Gastrocnemius medialis (tissue), 4 donors: Measurements from ENCODE around the gene DGKH.

ENCODE experiments used
- CTCF ChIP-seq, 5 experiments: fragments of 450-650 bp in 3 of 5; fragments of 200-600 bp in 2 of 5; sonication (generic) in 2 of 5; IDR thresholded peaks in 4 of 5; conservative IDR thresholded peaks in 1 of 5; 1 replicate in 4 of 5; 2 replicates in 1 of 5; pipeline ENCODE4 v1.5.1; 2016 to 2019; ENCODE audit warnings: antibody characterized with exemption in 5 of 5, mild to moderate bottlenecking in 3 of 5, moderate library complexity in 3 of 5
- POLR2A ChIP-seq, 2 donors: fragments of 450-650 bp; IDR thresholded peaks; one replicate each; pipeline ENCODE4 v1.6.1; 2017; ENCODE audit warnings: antibody characterized with exemption in 2 of 2, mild to moderate bottlenecking in 2 of 2, moderate library complexity in 2 of 2

- TF ChIP-seq CTCF (IDR thresholded peaks at IDR 0.05 in 4 of 5, conservative IDR thresholded peaks at IDR 0.05 in 1 of 5), result no peak
- no peak for TF ChIP-seq POLR2A (IDR thresholded peaks at IDR 0.05)
These were observed 75.2 kb downstream of the DGKH start for GRCh38 chr13:42123600-42123999.
